GM19452 (cell line): Measurements from ENCODE around the gene ADAMTS2.

ENCODE experiments used
- ATAC-seq: cut with Tn5 transposase; IDR thresholded peaks from one replicate; pipeline ENCODE4 v1.9.1; 2021; ENCODE audit not compliant: unreplicated experiment

Gene ADAMTS2

GRCh38 chr5:179313849-179314521 is 31.3 kb downstream of the ADAMTS2 start:
- ATAC-seq: no peak

GRCh38 chr5:179312557-179313235 is 32.6 kb downstream of the ADAMTS2 start:
- ATAC-seq: no peak

GRCh38 chr5:179311581-179311980 is 33.7 kb downstream of the ADAMTS2 start:
- ATAC-seq: no peak

- ATAC-seq: no peak
Measured at GRCh38 chr5:179311091-179311470, 34.2 kb downstream of the ADAMTS2 start.

GRCh38 chr5:179310439-179311090 is 34.7 kb downstream of the ADAMTS2 start:
- no peak for ATAC-seq

GRCh38 chr5:179309751-179310320 is 35.4 kb downstream of the ADAMTS2 start:
- ATAC-seq: no peak

GRCh38 chr5:179309383-179309670 is 35.9 kb downstream of the ADAMTS2 start:
- no peak for ATAC-seq

GRCh38 chr5:179308563-179309382 is 36.5 kb downstream of the ADAMTS2 start:
- ATAC-seq: no peak

- no peak for ATAC-seq
Measured at GRCh38 chr5:179307931-179308471, 37.3 kb downstream of the ADAMTS2 start.

- no peak for ATAC-seq
Measured at GRCh38 chr5:179307013-179307800, 38.1 kb downstream of the ADAMTS2 start.

GRCh38 chr5:179306191-179307012 is 38.9 kb downstream of the ADAMTS2 start:
- no peak for ATAC-seq

GRCh38 chr5:179304871-179305270 is 40.4 kb downstream of the ADAMTS2 start:
- no peak for ATAC-seq

- ATAC-seq: no peak
Measured at GRCh38 chr5:179304466-179304865, 40.8 kb downstream of the ADAMTS2 start.

GRCh38 chr5:179303451-179304200 is 41.6 kb downstream of the ADAMTS2 start:
- ATAC-seq: no peak

GRCh38 chr5:179302499-179303185 is 42.6 kb downstream of the ADAMTS2 start:
- no peak for ATAC-seq

GRCh38 chr5:179301796-179302195 is 43.5 kb downstream of the ADAMTS2 start:
- no peak for ATAC-seq

- ATAC-seq: no peak
Measured at GRCh38 chr5:179301376-179301775, 43.9 kb downstream of the ADAMTS2 start.

GRCh38 chr5:179300581-179301180 is 44.6 kb downstream of the ADAMTS2 start:
- ATAC-seq: no peak
